ENCODE data around the gene BANF1. TPM values are rescaled to one million over a fixed set of nuclear protein-coding genes. Genes with fewer than 3 reads are reported as not detected.

Gene BANF1
- total and polyA plus RNA-seq, 9 of the 15 experiments (the other 6 are each of a cell fraction or from before 2014, with no cell fraction given) = 108 to 651 (median 263) TPM

DNA sequence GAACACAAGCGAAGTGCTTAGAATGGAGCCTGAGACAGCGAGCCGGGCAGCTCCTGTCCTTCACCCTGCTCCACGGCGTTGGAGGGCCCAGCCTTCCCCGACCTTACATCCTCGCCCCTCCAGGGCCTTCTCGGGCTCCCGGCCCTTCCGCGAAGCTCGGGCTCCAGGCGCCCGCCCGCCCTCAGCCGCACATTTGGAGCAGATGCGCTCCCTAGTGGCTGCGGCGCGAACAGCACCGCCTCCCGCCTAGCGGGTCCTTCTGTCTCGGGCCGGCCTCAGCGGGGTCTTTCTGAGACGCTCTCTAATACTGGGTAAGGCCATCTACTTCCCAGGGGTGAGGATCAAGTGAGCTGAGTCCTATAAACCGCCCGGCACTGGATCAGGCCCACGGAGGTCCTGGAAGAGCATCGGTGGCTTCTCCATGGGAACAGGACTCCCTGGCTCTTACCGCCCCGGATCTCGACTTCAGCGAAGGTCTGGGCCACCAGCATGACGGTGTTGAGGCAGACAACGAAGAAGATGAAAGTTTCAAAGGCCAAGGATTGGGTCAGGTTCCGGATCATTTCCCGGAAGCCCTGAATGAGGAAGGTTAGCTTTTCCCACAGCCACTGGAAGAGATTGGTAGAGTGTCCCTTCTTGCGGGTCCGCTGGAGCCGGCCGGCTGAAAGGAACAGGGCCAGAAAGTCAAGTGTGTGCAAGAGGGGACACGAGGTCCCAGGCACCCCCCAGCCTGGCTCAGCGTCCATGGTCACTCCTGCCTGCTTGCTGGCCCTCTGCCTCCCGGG, 20.3 kb downstream of the BANF1 start (continued):
- TF ChIP-seq, protein P1, sequence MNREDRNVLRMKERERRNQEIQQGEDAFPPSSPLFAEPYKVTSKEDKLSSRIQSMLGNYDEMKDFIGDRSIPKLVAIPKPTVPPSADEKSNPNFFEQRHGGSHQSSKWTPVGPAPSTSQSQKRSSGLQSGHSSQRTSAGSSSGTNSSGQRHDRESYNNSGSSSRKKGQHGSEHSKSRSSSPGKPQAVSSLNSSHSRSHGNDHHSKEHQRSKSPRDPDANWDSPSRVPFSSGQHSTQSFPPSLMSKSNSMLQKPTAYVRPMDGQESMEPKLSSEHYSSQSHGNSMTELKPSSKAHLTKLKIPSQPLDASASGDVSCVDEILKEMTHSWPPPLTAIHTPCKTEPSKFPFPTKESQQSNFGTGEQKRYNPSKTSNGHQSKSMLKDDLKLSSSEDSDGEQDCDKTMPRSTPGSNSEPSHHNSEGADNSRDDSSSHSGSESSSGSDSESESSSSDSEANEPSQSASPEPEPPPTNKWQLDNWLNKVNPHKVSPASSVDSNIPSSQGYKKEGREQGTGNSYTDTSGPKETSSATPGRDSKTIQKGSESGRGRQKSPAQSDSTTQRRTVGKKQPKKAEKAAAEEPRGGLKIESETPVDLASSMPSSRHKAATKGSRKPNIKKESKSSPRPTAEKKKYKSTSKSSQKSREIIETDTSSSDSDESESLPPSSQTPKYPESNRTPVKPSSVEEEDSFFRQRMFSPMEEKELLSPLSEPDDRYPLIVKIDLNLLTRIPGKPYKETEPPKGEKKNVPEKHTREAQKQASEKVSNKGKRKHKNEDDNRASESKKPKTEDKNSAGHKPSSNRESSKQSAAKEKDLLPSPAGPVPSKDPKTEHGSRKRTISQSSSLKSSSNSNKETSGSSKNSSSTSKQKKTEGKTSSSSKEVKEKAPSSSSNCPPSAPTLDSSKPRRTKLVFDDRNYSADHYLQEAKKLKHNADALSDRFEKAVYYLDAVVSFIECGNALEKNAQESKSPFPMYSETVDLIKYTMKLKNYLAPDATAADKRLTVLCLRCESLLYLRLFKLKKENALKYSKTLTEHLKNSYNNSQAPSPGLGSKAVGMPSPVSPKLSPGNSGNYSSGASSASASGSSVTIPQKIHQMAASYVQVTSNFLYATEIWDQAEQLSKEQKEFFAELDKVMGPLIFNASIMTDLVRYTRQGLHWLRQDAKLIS (CRISPR knock-in tag; IDR thresholded peaks at IDR 0.05) = no peak
- no peak for TF ChIP-seq CBX5 (IDR thresholded peaks at IDR 0.05; ENCODE audit: borderline replicate concordance, low read depth)
- TF ChIP-seq ZNF584 (CRISPR knock-in tag; IDR thresholded peaks at IDR 0.05; ENCODE audit: low read depth) = no peak
- no peak for TF ChIP-seq TAF15 (IDR thresholded peaks at IDR 0.05; ENCODE audit: low read depth, low read length)
- TF ChIP-seq, protein P2, sequence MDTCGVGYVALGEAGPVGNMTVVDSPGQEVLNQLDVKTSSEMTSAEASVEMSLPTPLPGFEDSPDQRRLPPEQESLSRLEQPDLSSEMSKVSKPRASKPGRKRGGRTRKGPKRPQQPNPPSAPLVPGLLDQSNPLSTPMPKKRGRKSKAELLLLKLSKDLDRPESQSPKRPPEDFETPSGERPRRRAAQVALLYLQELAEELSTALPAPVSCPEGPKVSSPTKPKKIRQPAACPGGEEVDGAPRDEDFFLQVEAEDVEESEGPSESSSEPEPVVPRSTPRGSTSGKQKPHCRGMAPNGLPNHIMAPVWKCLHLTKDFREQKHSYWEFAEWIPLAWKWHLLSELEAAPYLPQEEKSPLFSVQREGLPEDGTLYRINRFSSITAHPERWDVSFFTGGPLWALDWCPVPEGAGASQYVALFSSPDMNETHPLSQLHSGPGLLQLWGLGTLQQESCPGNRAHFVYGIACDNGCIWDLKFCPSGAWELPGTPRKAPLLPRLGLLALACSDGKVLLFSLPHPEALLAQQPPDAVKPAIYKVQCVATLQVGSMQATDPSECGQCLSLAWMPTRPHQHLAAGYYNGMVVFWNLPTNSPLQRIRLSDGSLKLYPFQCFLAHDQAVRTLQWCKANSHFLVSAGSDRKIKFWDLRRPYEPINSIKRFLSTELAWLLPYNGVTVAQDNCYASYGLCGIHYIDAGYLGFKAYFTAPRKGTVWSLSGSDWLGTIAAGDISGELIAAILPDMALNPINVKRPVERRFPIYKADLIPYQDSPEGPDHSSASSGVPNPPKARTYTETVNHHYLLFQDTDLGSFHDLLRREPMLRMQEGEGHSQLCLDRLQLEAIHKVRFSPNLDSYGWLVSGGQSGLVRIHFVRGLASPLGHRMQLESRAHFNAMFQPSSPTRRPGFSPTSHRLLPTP (IDR thresholded peaks at IDR 0.05; ENCODE audit: borderline replicate concordance, extremely low read depth, insufficient read length) = no peak
- TF ChIP-seq, protein P3, sequence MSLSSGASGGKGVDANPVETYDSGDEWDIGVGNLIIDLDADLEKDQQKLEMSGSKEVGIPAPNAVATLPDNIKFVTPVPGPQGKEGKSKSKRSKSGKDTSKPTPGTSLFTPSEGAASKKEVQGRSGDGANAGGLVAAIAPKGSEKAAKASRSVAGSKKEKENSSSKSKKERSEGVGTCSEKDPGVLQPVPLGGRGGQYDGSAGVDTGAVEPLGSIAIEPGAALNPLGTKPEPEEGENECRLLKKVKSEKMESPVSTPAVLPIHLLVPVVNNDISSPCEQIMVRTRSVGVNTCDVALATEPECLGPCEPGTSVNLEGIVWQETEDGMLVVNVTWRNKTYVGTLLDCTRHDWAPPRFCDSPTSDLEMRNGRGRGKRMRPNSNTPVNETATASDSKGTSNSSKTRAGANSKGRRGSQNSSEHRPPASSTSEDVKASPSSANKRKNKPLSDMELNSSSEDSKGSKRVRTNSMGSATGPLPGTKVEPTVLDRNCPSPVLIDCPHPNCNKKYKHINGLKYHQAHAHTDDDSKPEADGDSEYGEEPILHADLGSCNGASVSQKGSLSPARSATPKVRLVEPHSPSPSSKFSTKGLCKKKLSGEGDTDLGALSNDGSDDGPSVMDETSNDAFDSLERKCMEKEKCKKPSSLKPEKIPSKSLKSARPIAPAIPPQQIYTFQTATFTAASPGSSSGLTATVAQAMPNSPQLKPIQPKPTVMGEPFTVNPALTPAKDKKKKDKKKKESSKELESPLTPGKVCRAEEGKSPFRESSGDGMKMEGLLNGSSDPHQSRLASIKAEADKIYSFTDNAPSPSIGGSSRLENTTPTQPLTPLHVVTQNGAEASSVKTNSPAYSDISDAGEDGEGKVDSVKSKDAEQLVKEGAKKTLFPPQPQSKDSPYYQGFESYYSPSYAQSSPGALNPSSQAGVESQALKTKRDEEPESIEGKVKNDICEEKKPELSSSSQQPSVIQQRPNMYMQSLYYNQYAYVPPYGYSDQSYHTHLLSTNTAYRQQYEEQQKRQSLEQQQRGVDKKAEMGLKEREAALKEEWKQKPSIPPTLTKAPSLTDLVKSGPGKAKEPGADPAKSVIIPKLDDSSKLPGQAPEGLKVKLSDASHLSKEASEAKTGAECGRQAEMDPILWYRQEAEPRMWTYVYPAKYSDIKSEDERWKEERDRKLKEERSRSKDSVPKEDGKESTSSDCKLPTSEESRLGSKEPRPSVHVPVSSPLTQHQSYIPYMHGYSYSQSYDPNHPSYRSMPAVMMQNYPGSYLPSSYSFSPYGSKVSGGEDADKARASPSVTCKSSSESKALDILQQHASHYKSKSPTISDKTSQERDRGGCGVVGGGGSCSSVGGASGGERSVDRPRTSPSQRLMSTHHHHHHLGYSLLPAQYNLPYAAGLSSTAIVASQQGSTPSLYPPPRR (CRISPR knock-in tag; IDR thresholded peaks at IDR 0.05; ENCODE audit: borderline replicate concordance) = no peak
- no peak for TF ChIP-seq NELFE (IDR thresholded peaks at IDR 0.05; ENCODE audit: insufficient read depth, insufficient read length)
- TF ChIP-seq, protein P4, sequence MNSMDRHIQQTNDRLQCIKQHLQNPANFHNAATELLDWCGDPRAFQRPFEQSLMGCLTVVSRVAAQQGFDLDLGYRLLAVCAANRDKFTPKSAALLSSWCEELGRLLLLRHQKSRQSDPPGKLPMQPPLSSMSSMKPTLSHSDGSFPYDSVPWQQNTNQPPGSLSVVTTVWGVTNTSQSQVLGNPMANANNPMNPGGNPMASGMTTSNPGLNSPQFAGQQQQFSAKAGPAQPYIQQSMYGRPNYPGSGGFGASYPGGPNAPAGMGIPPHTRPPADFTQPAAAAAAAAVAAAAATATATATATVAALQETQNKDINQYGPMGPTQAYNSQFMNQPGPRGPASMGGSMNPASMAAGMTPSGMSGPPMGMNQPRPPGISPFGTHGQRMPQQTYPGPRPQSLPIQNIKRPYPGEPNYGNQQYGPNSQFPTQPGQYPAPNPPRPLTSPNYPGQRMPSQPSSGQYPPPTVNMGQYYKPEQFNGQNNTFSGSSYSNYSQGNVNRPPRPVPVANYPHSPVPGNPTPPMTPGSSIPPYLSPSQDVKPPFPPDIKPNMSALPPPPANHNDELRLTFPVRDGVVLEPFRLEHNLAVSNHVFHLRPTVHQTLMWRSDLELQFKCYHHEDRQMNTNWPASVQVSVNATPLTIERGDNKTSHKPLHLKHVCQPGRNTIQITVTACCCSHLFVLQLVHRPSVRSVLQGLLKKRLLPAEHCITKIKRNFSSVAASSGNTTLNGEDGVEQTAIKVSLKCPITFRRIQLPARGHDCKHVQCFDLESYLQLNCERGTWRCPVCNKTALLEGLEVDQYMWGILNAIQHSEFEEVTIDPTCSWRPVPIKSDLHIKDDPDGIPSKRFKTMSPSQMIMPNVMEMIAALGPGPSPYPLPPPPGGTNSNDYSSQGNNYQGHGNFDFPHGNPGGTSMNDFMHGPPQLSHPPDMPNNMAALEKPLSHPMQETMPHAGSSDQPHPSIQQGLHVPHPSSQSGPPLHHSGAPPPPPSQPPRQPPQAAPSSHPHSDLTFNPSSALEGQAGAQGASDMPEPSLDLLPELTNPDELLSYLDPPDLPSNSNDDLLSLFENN (IDR thresholded peaks at IDR 0.05; ENCODE audit: low read depth in 2 of 2, low read length in 2 of 2) = peak in 1 of 2 experiments; percentile 44; a peak in 1 of 4 replicates
